IMR-90 (cell line): ENCODE results near the gene KCNH2. TPM values are rescaled to one million over a fixed set of nuclear protein-coding genes. Genes with fewer than 3 reads are reported as not detected.

ENCODE experiments used
- ATAC-seq: fragments of 200-7000 bp; cut with Tn5 transposase; 2 replicates; pipeline ENCODE4 v1.9.1; 2020; ENCODE audit warnings: low read depth, mild to moderate bottlenecking, moderate library complexity
- BruUV-seq: library from RNA; stranded (reverse); fragments of 400-500 nt; replicated peaks from 2 replicates; lab custom pipeline; 2021; lab: Mats Ljungman, UMichigan
- CTCF ChIA-PET: fragments of 300-600 bp; formaldehyde crosslinking; extraction: SDS; loops from one replicate; lab custom pipeline; 2021; ENCODE audit warnings: antibody characterized with exemption; lab: Yijun Ruan, JAX
- POLR2A ChIA-PET: fragments of 300-600 bp; sonication (Branson Sonifier 250); formaldehyde crosslinking; loops from one replicate; lab custom pipeline; 2022; ENCODE audit warnings: antibody characterized with exemption; ENCODE audit not compliant: unreplicated experiment; lab: Charles Lee
- DNase-seq: peaks from one replicate; pipeline ENCODE4 v3.0.0; 2013
- H2AFZ ChIP-seq: replicated peaks from 2 replicates; pipeline ENCODE3; 2013; ENCODE audit warnings: low read length, mild to moderate bottlenecking; ENCODE audit not compliant: poor library complexity
- H2AK5ac ChIP-seq: 2 replicates; pipeline ENCODE4 v1.6.1; 2013; ENCODE audit warnings: low read depth, low read length, inconsistent platforms
- H2AK9ac ChIP-seq: replicated peaks from 2 replicates; pipeline ENCODE3; 2013; ENCODE audit warnings: mild to moderate bottlenecking, low read depth, low read length, moderate library complexity; ENCODE audit not compliant: poor library complexity
- H2BK120ac ChIP-seq: 2 replicates; pipeline ENCODE4 v1.6.1; 2013; ENCODE audit warnings: low read depth, low read length, inconsistent platforms
- H2BK15ac ChIP-seq: 3 replicates; pipeline ENCODE4 v1.6.1; 2013; ENCODE audit warnings: low read depth, low read length, inconsistent platforms
- H2BK20ac ChIP-seq: 2 replicates; pipeline ENCODE4 v1.6.1; 2013; ENCODE audit warnings: low read depth, mild to moderate bottlenecking, inconsistent platforms, low read length, moderate library complexity
- H2BK5ac ChIP-seq: 2 replicates; pipeline ENCODE4 v1.6.1; 2013; ENCODE audit warnings: mild to moderate bottlenecking, low read depth, low read length, inconsistent platforms; ENCODE audit not compliant: poor library complexity, severe bottlenecking
- H3K14ac ChIP-seq: replicated peaks from 2 replicates; pipeline ENCODE4 v1.6.1; 2013; ENCODE audit warnings: low read depth, low read length, inconsistent platforms
- H3K18ac ChIP-seq: 2 replicates; pipeline ENCODE4 v1.6.1; 2013; ENCODE audit warnings: low read depth, low read length, control low read depth
- H3K23ac ChIP-seq: 2 replicates; pipeline ENCODE4 v1.6.1; 2013; ENCODE audit warnings: low read depth, low read length, inconsistent platforms
- H3K27ac ChIP-seq: 2 replicates; pipeline ENCODE4 v1.5.1; 2013; ENCODE audit warnings: mild to moderate bottlenecking, control low read depth, low read length; ENCODE audit not compliant: insufficient read depth
- H3K27me3 ChIP-seq: 2 replicates; pipeline ENCODE4 v1.6.1; 2013; ENCODE audit warnings: low read length; ENCODE audit not compliant: control insufficient read depth, insufficient read depth
- H3K36me3 ChIP-seq: 2 replicates; pipeline ENCODE4 v1.6.1; 2013; ENCODE audit warnings: low read length, mixed read lengths; ENCODE audit not compliant: control insufficient read depth, insufficient read depth
- H3K4ac ChIP-seq: 2 replicates; pipeline ENCODE4 v1.6.1; 2013; ENCODE audit warnings: low read depth, low read length, inconsistent platforms
- H3K4me1 ChIP-seq: 2 replicates; pipeline ENCODE4 v1.6.1; 2013; ENCODE audit warnings: low read length, mixed read lengths; ENCODE audit not compliant: control insufficient read depth, insufficient read depth
- H3K4me2 ChIP-seq: 2 replicates; pipeline ENCODE4 v1.6.1; 2013; ENCODE audit warnings: low read depth, mild to moderate bottlenecking, control low read depth, low read length, moderate library complexity
- H3K4me3 ChIP-seq: 2 replicates; pipeline ENCODE4 v1.5.1; 2013; ENCODE audit warnings: low read depth, mild to moderate bottlenecking, control low read depth, low read length, moderate library complexity; ENCODE audit not compliant: insufficient read depth
- H3K56ac ChIP-seq: 2 replicates; pipeline ENCODE4 v1.6.1; 2013; ENCODE audit warnings: low read length, inconsistent platforms; ENCODE audit not compliant: insufficient read depth; ENCODE audit errors: extremely low read depth
- H3K79me1 ChIP-seq, 2 experiments: 2 replicates each; pipeline ENCODE4 v1.6.1; 2013; ENCODE audit warnings: low read length in 2 of 2, inconsistent platforms in 1 of 2, low read depth in 1 of 2
- H3K9ac ChIP-seq: 2 replicates; pipeline ENCODE4 v1.6.1; 2013; ENCODE audit warnings: low read depth, low read length, control low read depth
- H3K9me1 ChIP-seq: 2 replicates; pipeline ENCODE4 v1.6.1; 2013; ENCODE audit warnings: low read length, inconsistent platforms; ENCODE audit not compliant: insufficient read depth
- H3K9me3 ChIP-seq: 2 replicates; pipeline ENCODE4 v1.6.1; 2013; ENCODE audit warnings: low read length; ENCODE audit not compliant: control insufficient read depth, insufficient read depth
- H4K20me1 ChIP-seq: 2 replicates; pipeline ENCODE4 v1.6.1; 2013; ENCODE audit warnings: low read length, inconsistent platforms; ENCODE audit not compliant: insufficient read depth
- H4K5ac ChIP-seq: 2 replicates; pipeline ENCODE4 v1.6.1; 2013; ENCODE audit warnings: mild to moderate bottlenecking, low read depth, low read length, control low read depth
- H4K8ac ChIP-seq, 2 experiments: 2 replicates each; pipeline ENCODE4 v1.6.1; 2013; ENCODE audit warnings: low read depth in 2 of 2, low read length in 2 of 2, control low read depth in 1 of 2, inconsistent platforms in 1 of 2
- H4K91ac ChIP-seq: 2 replicates; pipeline ENCODE4 v1.6.1; 2013; ENCODE audit warnings: low read depth, low read length, inconsistent platforms; ENCODE audit not compliant: insufficient read depth
- BHLHE40 ChIP-seq: fragments of 150-350 bp; IDR thresholded peaks from 2 replicates; pipeline ENCODE4 v1.6.1; 2016; ENCODE audit warnings: mild to moderate bottlenecking, low read depth, low read length
- CEBPB ChIP-seq: IDR thresholded peaks from 2 replicates; pipeline ENCODE4 v1.6.1; 2012; ENCODE audit warnings: low read depth, low read length, improper control_type of control experiment
- FOS ChIP-seq: fragments of 150-350 bp; IDR thresholded peaks from 2 replicates; pipeline ENCODE4 v1.6.1; 2016; ENCODE audit warnings: low read depth, low read length
- MAFK ChIP-seq: IDR thresholded peaks from 2 replicates; pipeline ENCODE4 v1.6.1; 2012; ENCODE audit warnings: low read depth, low read length, improper control_type of control experiment
- MXI1 ChIP-seq: IDR thresholded peaks from 2 replicates; pipeline ENCODE4 v1.6.1; 2012; ENCODE audit warnings: low read depth, mild to moderate bottlenecking, low read length, moderate library complexity, borderline replicate concordance
- NFE2L2 ChIP-seq: fragments of 150-350 bp; IDR thresholded peaks from 2 replicates; pipeline ENCODE4 v1.6.1; 2016; ENCODE audit warnings: low read depth, mild to moderate bottlenecking, low read length
- POLR2A ChIP-seq: IDR thresholded peaks from 2 replicates; pipeline ENCODE4 v1.6.1; 2012; ENCODE audit warnings: mild to moderate bottlenecking, low read depth, low read length
- RCOR1 ChIP-seq: IDR thresholded peaks from 2 replicates; pipeline ENCODE4 v1.6.1; 2012; ENCODE audit warnings: mild to moderate bottlenecking, low read length, improper control_type of control experiment; ENCODE audit not compliant: insufficient replicate concordance
- RFX5 ChIP-seq: IDR thresholded peaks from 2 replicates; pipeline ENCODE4 v1.8.0; 2012; ENCODE audit warnings: low read depth, mild to moderate bottlenecking, low read length, moderate library complexity
- SMC3 ChIP-seq: fragments of 150-350 bp; IDR thresholded peaks from 2 replicates; pipeline ENCODE4 v1.6.1; 2016; ENCODE audit warnings: low read depth, mild to moderate bottlenecking, antibody characterized with exemption, low read length, moderate library complexity
- WGBS, 2 experiments: methylation state at CpG; one replicate each; pipeline versions ENCODE4 v1.1.5 to v1.1.7; 2013; ENCODE audit warnings: missing lambda C conversion rate in 2 of 2; ENCODE audit not compliant: insufficient read length in 1 of 2; ENCODE audit errors: extremely low coverage in 2 of 2; 5-methylcytosine and 5-hydroxymethylcytosine counted together
- dilution Hi-C: fragments of 300-500 bp; cut with HindIII; formaldehyde crosslinking; loops from one replicate; pipeline ENCODE4 v1.14.3; 2018; ENCODE audit warnings: low sequenced_read_pairs; ENCODE audit not compliant: unreplicated experiment
- in situ Hi-C: fragments of 300-500 bp; cut with MboI; formaldehyde crosslinking; loops from 3 replicates; pipeline ENCODE4 v1.14.3; 2019; ENCODE audit warnings: low sequenced_read_pairs, inconsistent platforms, mixed read lengths
- intact Hi-C: fragments of 100-400 bp; cut with micrococcal nuclease; formaldehyde crosslinking; loops from 2 replicates; pipeline ENCODE4 v1.10.0; 2022
- polyA plus RNA-seq, 3 experiments: library from polyadenylated mRNA; depleted of rRNA; stranded (reverse); fragments of >200 nt; gene quantifications; 2 replicates each; pipeline ENCODE4 v1.2.3, GENCODE V29; 2012; ENCODE audit warnings: low replicate concordance in 1 of 3
- total RNA-seq: library from RNA; depleted of rRNA; stranded (reverse); fragments of >200 nt; gene quantifications from 2 replicates; pipeline ENCODE4 v1.2.3, GENCODE V29; 2012
- TF ChIP-seq, protein P1 (sequence below): conservative IDR thresholded peaks from 2 replicates; pipeline ENCODE4 v1.5.1; 2012; ENCODE audit warnings: mild to moderate bottlenecking, low read depth, low read length, improper control_type of control experiment
- TF ChIP-seq, protein P2 (sequence below): fragments of 150-350 bp; IDR thresholded peaks from 2 replicates; pipeline ENCODE4 v1.6.1; 2017; ENCODE audit warnings: mild to moderate bottlenecking, antibody characterized with exemption, low read length, low read depth

Gene KCNH2
- total and polyA plus RNA-seq, 2 of the 4 experiments (the other 2 are of a cell fraction), result 0.90 to 2.1 TPM

DNA sequence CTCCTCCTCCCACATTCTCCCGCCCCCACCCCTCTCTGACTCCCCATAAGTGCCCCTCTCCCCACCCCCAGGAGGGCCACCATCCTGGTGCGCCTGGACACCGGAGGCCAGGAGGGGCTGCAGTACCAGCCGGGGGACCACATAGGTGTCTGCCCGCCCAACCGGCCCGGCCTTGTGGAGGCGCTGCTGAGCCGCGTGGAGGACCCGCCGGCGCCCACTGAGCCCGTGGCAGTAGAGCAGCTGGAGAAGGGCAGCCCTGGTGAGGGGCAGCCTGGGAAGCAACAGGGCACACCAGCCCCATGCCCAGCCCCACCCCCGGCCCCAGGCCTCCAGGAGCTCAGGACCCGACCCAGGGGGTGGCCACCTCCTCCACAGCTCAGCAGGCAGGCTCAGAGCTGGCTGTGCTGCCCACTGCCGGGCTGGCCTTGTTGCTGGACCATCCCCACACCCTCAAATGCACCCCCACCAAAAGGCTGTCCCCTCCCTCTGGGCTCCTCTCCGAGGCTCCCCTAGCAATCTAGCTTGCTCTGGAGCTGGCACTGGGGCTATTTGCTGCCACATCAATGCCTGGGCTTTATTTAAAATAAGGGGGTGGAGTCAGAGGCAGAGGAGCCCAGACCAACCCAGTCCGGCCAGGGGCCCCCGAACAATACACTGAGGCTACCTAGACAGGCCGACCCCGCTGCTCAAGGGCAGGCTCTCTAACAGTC, 31.4 kb upstream of the KCNH2 start:
- no peak overlapping the region for H2BK20ac ChIP-seq
- H4K20me1 ChIP-seq, result no peaks in the 10 kb centered on the region
- H3K14ac ChIP-seq, result no peak overlapping the region
- ATAC-seq, result no peak
- CTCF ChIA-PET, result no interaction called here
- in situ Hi-C loops (no loop called here), intact Hi-C loops (loop anchor here (5.0 kb wide), 1 partner anchor 103 kb away; no protein-coding TSS in a partner anchor), dilution Hi-C loops (no loop called here)
- H2AK5ac ChIP-seq, result no peak overlapping the region
- no peaks in the 10 kb centered on the region for H3K9me1 ChIP-seq
- BruUV-seq, result no TSS peak
- no peak overlapping the region for H3K4me2 ChIP-seq
- H3K9me3 ChIP-seq, result no peaks in the 10 kb centered on the region
- H4K8ac ChIP-seq, result no peak overlapping the region
- H2BK5ac ChIP-seq, result no peak overlapping the region
- H2BK15ac ChIP-seq, result no peak overlapping the region
- no peak overlapping the region for H3K56ac ChIP-seq
- no peak overlapping the region for H3K4me3 ChIP-seq
- DNase-seq, result no peak
- no peaks in the 10 kb centered on the region for H3K36me3 ChIP-seq
- POLR2A ChIA-PET, result no interaction called here
- H3K23ac ChIP-seq, result no peak overlapping the region
- no peak overlapping the region for H3K4ac ChIP-seq
- H3K79me1 ChIP-seq, result no peaks in the 10 kb centered on the region
- no peak overlapping the region for H2BK120ac ChIP-seq
- H3K9ac ChIP-seq, result no peak overlapping the region
- no peak overlapping the region for H3K18ac ChIP-seq
- H4K5ac ChIP-seq, result no peak overlapping the region
- no peak overlapping the region for H2AK9ac ChIP-seq
- no peak for TF ChIP-seq RFX5
- no peak for TF ChIP-seq MXI1
- TF ChIP-seq, protein P1, sequence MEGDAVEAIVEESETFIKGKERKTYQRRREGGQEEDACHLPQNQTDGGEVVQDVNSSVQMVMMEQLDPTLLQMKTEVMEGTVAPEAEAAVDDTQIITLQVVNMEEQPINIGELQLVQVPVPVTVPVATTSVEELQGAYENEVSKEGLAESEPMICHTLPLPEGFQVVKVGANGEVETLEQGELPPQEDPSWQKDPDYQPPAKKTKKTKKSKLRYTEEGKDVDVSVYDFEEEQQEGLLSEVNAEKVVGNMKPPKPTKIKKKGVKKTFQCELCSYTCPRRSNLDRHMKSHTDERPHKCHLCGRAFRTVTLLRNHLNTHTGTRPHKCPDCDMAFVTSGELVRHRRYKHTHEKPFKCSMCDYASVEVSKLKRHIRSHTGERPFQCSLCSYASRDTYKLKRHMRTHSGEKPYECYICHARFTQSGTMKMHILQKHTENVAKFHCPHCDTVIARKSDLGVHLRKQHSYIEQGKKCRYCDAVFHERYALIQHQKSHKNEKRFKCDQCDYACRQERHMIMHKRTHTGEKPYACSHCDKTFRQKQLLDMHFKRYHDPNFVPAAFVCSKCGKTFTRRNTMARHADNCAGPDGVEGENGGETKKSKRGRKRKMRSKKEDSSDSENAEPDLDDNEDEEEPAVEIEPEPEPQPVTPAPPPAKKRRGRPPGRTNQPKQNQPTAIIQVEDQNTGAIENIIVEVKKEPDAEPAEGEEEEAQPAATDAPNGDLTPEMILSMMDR, result no peak
- no peak for TF ChIP-seq MAFK
- no peak for TF ChIP-seq RCOR1
- no peak for TF ChIP-seq CEBPB
- TF ChIP-seq POLR2A, result no peak
- no peak for TF ChIP-seq SMC3
- TF ChIP-seq FOS, result no peak
- TF ChIP-seq, protein P2, sequence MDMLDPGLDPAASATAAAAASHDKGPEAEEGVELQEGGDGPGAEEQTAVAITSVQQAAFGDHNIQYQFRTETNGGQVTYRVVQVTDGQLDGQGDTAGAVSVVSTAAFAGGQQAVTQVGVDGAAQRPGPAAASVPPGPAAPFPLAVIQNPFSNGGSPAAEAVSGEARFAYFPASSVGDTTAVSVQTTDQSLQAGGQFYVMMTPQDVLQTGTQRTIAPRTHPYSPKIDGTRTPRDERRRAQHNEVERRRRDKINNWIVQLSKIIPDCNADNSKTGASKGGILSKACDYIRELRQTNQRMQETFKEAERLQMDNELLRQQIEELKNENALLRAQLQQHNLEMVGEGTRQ, result no peak
- TF ChIP-seq NFE2L2, result no peak
- no peak for TF ChIP-seq BHLHE40
- H3K4me1 ChIP-seq, result peaks cover 9% of the 10 kb centered on the region; the same call in 1 of the 2 replicates
- H3K27ac ChIP-seq, result no peak overlapping the region
- H4K91ac ChIP-seq, result no peak overlapping the region
- WGBS, 2 experiments, result 73% methylated on average over 11 of the region's 22 CpGs; no CpG with 5 or more reads in 1 of the 2 experiments
- H2AFZ ChIP-seq, result no peak overlapping the region
- peaks cover 20% of the 10 kb centered on the region for H3K27me3 ChIP-seq
